Sigmoid colon (tissue), 7 donors: ENCODE measurements around the gene CCDC33. TPM values are rescaled to one million over a fixed set of nuclear protein-coding genes. Genes with fewer than 3 reads are reported as not detected.

ENCODE experiments used
- DNase-seq: peaks from one replicate; pipeline ENCODE4 v3.0.0-alpha.2; 2019
- H3K27ac ChIP-seq, 4 donors: fragments of 200-600 bp; sonication (generic); one replicate each; pipeline ENCODE4 v1.5.1; 2016 to 2019; ENCODE audit warnings: mild to moderate bottlenecking in 1 of 4
- H3K27me3 ChIP-seq, 3 donors: fragments of 200-600 bp; sonication (generic); one replicate each; pipeline ENCODE4 v1.5.1; 2019; ENCODE audit warnings: mild to moderate bottlenecking in 1 of 3
- H3K36me3 ChIP-seq, 4 donors: fragments of 200-600 bp; sonication (generic); one replicate each; pipeline ENCODE4 v1.5.1; 2016 to 2019
- H3K4me1 ChIP-seq, 4 donors: fragments of 200-600 bp; sonication (generic); one replicate each; pipeline ENCODE4 v1.5.1; 2017 to 2019
- H3K4me3 ChIP-seq, 4 donors: fragments of 200-600 bp; sonication (generic); one replicate each; pipeline ENCODE4 v1.5.1; 2017 to 2019; ENCODE audit warnings: mild to moderate bottlenecking in 2 of 4, moderate library complexity in 1 of 4
- H3K9me3 ChIP-seq, 4 donors: fragments of 200-600 bp in 3 of 4; sonication (generic) in 3 of 4; one replicate each; pipeline versions ENCODE4 v1.5.1 to v1.6.1; 2013 to 2019
- EP300 ChIP-seq, 4 donors: sonication (generic); formaldehyde crosslinking; IDR thresholded peaks; one replicate each; pipeline ENCODE4 v1.6.1; 2017; ENCODE audit warnings: antibody characterized with exemption in 4 of 4
- POLR2A ChIP-seq, 2 donors: fragments of 450-650 bp; IDR thresholded peaks; one replicate each; pipeline ENCODE4 v1.6.1; 2016; ENCODE audit warnings: antibody characterized with exemption in 2 of 2, mild to moderate bottlenecking in 2 of 2, moderate library complexity in 2 of 2
- POLR2AphosphoS5 ChIP-seq, 4 donors: sonication (generic); formaldehyde crosslinking; IDR thresholded peaks; one replicate each; pipeline ENCODE4 v1.6.1; 2017; ENCODE audit warnings: antibody characterized with exemption in 4 of 4
- WGBS, 2 donors: extraction: QIAGEN DNeasy Blood & Tissue Kit; methylation state at CpG; one replicate each; pipeline ENCODE4 v1.1.7; 2013; 5-methylcytosine and 5-hydroxymethylcytosine counted together
- intact Hi-C: fragments of 100-400 bp; cut with DNase I; formaldehyde crosslinking; loops from one replicate; pipeline ENCODE4 v1.15.1; 2023
- polyA plus RNA-seq, 3 donors: library from polyadenylated mRNA; stranded (reverse); fragments of 200-250 nt; gene quantifications; one replicate each; pipeline ENCODE4 v1.2.3, GENCODE V29; 2013
- total RNA-seq, 4 donors: library from RNA; depleted of rRNA; stranded (reverse); fragments of >200 nt; gene quantifications; one replicate each; pipeline ENCODE4 v1.1.0, GENCODE V29; 2016
- TF ChIP-seq, protein P1 (sequence below), 4 experiments: fragments of 450-650 bp in 3 of 4; fragments of 200-600 bp in 1 of 4; IDR thresholded peaks; one replicate each; pipeline ENCODE4 v1.5.1; 2016 to 2019; ENCODE audit warnings: antibody characterized with exemption in 4 of 4, mild to moderate bottlenecking in 3 of 4, moderate library complexity in 2 of 4
- donor health status: healthy with polysubstance abuse.
- donor health status: Bipolar disorder and iron deficiency.
- donor health status: healthy.

CCDC33 gene
- total and polyA plus RNA-seq, 7 donors: 0.09 to 0.60 TPM; not detected in 5

DNA sequence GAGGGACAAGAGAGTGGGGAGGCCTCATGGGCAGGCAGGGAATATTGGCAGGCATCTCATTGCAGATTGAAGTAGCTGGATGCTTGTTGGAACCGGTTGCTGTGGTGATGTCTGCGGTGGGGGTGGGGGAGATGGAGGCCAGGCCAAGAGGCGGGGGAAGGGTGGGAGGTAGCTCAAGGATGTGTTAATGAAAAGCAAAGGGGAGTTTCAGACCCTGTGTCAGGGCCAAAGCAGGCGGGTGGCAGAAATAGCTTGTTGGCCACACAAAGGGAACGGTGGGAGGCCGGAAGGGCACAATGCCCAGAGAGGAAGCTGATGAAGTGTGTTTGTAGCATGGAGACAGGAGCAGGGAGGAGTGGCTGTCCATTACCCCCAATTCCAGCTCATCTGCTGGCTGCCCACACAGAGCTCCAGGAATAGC is 28.0 kb downstream of the CCDC33 start:
- no peak for DNase-seq
- 57 to 80% methylated on average over 6 of the region's 6 CpGs for WGBS, 2 donors
- intact Hi-C loops: no loop called here
- TF ChIP-seq EP300 (IDR thresholded peaks at IDR 0.05) (no peak), POLR2AphosphoS5 (IDR thresholded peaks at IDR 0.05) (no peak), POLR2A (IDR thresholded peaks at IDR 0.05) (no peak)
- TF ChIP-seq, protein P1, sequence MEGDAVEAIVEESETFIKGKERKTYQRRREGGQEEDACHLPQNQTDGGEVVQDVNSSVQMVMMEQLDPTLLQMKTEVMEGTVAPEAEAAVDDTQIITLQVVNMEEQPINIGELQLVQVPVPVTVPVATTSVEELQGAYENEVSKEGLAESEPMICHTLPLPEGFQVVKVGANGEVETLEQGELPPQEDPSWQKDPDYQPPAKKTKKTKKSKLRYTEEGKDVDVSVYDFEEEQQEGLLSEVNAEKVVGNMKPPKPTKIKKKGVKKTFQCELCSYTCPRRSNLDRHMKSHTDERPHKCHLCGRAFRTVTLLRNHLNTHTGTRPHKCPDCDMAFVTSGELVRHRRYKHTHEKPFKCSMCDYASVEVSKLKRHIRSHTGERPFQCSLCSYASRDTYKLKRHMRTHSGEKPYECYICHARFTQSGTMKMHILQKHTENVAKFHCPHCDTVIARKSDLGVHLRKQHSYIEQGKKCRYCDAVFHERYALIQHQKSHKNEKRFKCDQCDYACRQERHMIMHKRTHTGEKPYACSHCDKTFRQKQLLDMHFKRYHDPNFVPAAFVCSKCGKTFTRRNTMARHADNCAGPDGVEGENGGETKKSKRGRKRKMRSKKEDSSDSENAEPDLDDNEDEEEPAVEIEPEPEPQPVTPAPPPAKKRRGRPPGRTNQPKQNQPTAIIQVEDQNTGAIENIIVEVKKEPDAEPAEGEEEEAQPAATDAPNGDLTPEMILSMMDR (IDR thresholded peaks at IDR 0.05): no peak
- Histone ChIP-seq H3K36me3 (no peaks in the 10 kb centered on the region), H3K4me3 (no peak overlapping the region), H3K27me3 (peaks cover 0 to 34% (median 11%) of the 10 kb centered on the region in 3 donors), H3K4me1 (no peaks in the 10 kb centered on the region), H3K27ac (no peak overlapping the region), H3K9me3 (no peaks in the 10 kb centered on the region)

- Histone ChIP-seq H3K4me1 (no peaks in the 10 kb centered on the region), H3K4me3 (no peak overlapping the region), H3K27ac (no peak overlapping the region)
Observed at GRCh38 chr15:74265046-74265639, 29.0 kb downstream of the CCDC33 start.

GRCh38 chr15:74268020-74268419 is 31.9 kb downstream of the CCDC33 start:
- intact Hi-C loops: no loop called here
- Histone ChIP-seq H3K4me1 (no peaks in the 10 kb centered on the region), H3K27ac (no peak overlapping the region), H3K9me3 (no peaks in the 10 kb centered on the region), H3K4me3 (no peak overlapping the region), H3K36me3 (no peaks in the 10 kb centered on the region), H3K27me3 (peaks cover 0 to 34% (median 2%) of the 10 kb centered on the region in 3 donors)
- WGBS, 2 donors: 79 to 82% methylated on average over 6 of the region's 6 CpGs
- DNase-seq: no peak
- TF ChIP-seq EP300 (IDR thresholded peaks at IDR 0.05): no peak
- TF ChIP-seq, protein P1 (IDR thresholded peaks at IDR 0.05): no peak
- no peak for TF ChIP-seq POLR2A (IDR thresholded peaks at IDR 0.05)
- TF ChIP-seq POLR2AphosphoS5 (IDR thresholded peaks at IDR 0.05): no peak

More at GRCh38 chr15:74265046-74265639, 29.0 kb downstream of the CCDC33 start:
- Histone ChIP-seq H3K27me3 (peaks cover 0 to 27% (median 3%) of the 10 kb centered on the region in 3 donors), H3K9me3 (no peaks in the 10 kb centered on the region), H3K36me3 (no peaks in the 10 kb centered on the region)
- TF ChIP-seq POLR2A (IDR thresholded peaks at IDR 0.05) (no peak), POLR2AphosphoS5 (IDR thresholded peaks at IDR 0.05) (no peak), EP300 (IDR thresholded peaks at IDR 0.05) (no peak)
- TF ChIP-seq, protein P1 (IDR thresholded peaks at IDR 0.05): no peak
- intact Hi-C loops: no loop called here
- no peak for DNase-seq
- 41 to 55% methylated on average over 5 of the region's 5 CpGs for WGBS, 2 donors

DNA sequence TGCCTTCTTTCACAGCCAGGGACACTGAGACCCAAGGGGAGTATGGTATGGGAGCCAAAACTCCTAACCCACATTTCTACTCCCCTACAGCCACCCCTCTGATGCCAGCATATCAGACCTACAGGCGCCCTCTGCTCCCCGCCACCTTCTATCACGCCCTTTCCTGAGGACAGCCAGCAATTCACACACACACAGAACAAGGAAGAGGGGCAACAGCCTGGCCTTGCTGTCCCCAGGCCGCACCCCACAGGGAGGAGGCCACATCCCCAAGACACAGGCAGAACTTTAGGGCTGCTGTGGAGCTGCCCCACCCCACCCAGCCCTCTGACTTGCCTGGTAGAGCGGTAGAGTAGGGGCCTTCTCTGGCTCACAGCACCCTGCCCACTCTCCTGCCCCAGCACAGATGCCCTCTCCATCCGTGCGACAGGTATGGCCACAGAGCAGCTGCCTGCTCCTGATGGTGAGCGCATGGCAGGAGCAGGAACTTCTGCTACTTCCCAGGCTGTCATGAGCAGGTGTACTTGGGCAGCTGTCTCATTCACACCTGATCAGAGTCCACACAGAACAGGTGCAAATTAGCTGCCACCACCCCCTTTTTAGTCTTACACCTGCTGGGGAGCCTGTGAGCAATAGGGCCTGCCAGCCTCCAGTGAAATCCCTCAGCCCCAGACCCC is 33.4 kb downstream of the CCDC33 start:
- no peak for DNase-seq
- Histone ChIP-seq H3K27me3 (peaks cover 0 to 37% (median 2%) of the 10 kb centered on the region in 3 donors), H3K4me1 (no peaks in the 10 kb centered on the region), H3K36me3 (no peaks in the 10 kb centered on the region), H3K9me3 (no peaks in the 10 kb centered on the region), H3K27ac (no peak overlapping the region), H3K4me3 (no peak overlapping the region)
- 22 to 67% methylated on average over 8 of the region's 8 CpGs for WGBS, 2 donors
- no peak for TF ChIP-seq POLR2AphosphoS5 (IDR thresholded peaks at IDR 0.05)
- no peak for TF ChIP-seq POLR2A (IDR thresholded peaks at IDR 0.05)
- TF ChIP-seq, protein P1 (IDR thresholded peaks at IDR 0.05): no peak
- no peak for TF ChIP-seq EP300 (IDR thresholded peaks at IDR 0.05)
- intact Hi-C loops: no loop called here
